Measurements from ENCODE around the gene MR1.

DNA sequence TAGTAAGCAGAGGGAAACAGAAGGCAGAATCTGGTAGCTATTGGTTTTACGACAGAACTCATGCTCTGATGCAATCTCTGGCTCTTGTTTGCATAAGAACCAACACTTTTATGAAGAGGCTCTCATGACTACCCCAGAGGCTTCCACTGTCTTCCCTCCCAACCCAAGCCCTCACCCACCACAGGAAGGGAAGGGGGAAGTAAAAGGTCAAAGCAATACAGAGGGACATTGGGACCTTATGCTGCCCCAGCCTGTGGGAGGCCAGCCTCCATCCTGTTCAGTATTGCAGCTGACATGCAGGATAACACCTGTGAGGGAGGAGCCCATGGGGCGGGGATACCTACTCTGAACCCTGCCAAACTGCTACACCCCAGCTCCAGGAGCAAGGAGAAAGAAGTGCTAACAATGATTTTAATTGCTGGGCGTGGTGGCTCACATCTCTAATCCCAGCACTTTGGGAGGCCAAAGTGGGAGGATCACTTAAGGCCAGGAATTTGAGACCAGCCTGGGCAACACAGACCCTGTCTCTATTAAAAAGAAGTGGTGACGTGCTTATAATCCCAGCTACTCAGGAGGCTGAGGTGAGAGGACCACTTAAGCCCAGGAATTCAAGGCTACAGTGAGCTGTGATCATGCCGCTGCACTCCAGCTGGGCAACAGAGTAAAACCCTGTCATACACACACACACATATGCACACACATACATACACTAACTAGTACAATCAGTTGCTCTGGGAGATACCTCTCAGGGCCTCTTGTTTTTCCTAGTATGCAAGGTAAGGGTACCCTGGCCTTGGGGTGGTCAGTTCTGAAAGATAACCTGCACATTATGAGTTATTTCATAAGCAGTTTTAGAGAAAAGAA is 9.5 kb downstream of the MR1 start:
- TF ChIP-seq CTCF (IDR thresholded peaks at IDR 0.05) (no peak), POLR2AphosphoS5 (IDR thresholded peaks at IDR 0.05) (no peak), POLR2A (IDR thresholded peaks at IDR 0.05) (no peak)

Data from stomach (tissue), 4 donors.